ENCODE data around the gene DLG4.

The DLG4 gene

DNA sequence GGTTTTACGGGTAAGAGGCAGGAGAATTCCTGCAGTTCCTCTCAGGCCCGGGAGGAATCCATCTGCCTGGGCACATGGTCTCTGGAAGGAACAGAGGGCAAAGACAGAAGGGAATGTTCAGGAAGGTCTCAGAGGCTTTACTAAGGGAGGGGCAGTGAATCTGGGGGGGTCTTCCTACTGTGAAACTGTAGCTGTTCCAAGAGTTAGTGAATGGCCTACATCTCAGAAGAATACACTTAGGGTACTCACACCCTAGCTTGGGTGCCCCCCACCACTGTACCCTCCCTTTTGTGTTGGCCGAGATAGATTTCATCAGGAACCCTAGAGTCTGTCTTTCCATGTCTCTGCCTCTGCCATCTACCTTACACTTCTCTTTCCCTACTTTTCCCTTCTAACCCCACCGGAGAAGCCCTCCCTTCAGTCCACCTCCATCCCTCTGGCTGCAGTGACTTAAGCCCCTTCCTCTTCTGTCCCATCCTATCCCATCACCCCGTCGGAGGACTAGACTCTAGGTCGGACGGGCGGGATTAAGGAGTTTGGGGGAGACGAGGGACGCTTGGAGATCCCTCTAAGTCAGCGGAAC, 316 bp downstream of the DLG4 start:
- H3K4me3 ChIP-seq (ENCODE audit: low read depth, low read length), result peak overlapping the region; percentile 72
- peaks cover 14% of the 10 kb centered on the region for H3K36me3 ChIP-seq
- no peaks in the 10 kb centered on the region for H3K27me3 ChIP-seq
- no peak for DNase-seq
- peaks cover 8% of the 10 kb centered on the region; the same call in 1 of the 2 replicates for H3K4me1 ChIP-seq
- no peaks in the 10 kb centered on the region for H3K9me3 ChIP-seq
- TF ChIP-seq, protein P1, sequence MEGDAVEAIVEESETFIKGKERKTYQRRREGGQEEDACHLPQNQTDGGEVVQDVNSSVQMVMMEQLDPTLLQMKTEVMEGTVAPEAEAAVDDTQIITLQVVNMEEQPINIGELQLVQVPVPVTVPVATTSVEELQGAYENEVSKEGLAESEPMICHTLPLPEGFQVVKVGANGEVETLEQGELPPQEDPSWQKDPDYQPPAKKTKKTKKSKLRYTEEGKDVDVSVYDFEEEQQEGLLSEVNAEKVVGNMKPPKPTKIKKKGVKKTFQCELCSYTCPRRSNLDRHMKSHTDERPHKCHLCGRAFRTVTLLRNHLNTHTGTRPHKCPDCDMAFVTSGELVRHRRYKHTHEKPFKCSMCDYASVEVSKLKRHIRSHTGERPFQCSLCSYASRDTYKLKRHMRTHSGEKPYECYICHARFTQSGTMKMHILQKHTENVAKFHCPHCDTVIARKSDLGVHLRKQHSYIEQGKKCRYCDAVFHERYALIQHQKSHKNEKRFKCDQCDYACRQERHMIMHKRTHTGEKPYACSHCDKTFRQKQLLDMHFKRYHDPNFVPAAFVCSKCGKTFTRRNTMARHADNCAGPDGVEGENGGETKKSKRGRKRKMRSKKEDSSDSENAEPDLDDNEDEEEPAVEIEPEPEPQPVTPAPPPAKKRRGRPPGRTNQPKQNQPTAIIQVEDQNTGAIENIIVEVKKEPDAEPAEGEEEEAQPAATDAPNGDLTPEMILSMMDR (IDR thresholded peaks at IDR 0.05; ENCODE audit: low read depth, low read length), result no peak

DNA sequence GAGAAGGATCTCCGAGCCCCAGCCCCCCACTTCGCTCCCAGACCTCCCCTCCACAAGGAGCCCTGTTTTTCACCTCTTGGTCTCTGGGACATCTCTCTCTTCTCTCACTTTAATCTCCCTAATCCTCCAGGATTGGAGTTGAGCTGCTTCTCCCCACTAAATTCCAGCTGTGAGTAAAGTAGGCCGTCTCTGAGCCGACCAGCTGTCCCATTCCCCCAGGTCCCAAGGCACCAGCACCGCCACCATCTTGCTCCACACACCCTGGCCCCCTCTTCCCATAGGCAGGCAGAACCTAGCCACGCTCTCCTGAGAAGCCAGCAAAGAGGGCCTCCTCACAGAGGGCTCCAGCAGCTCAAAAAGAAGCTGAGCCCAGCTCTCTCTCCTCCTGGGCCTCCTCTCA, 878 bp downstream of the DLG4 start:
- peaks cover 8% of the 10 kb centered on the region; the same call in 1 of the 2 replicates for H3K4me1 ChIP-seq
- H3K27me3 ChIP-seq, result no peaks in the 10 kb centered on the region
- peaks cover 10% of the 10 kb centered on the region for H3K36me3 ChIP-seq
- H3K9me3 ChIP-seq, result no peaks in the 10 kb centered on the region
- no peak for DNase-seq
- H3K4me3 ChIP-seq (ENCODE audit: low read depth, low read length), result no peak overlapping the region
- TF ChIP-seq, protein P1 (IDR thresholded peaks at IDR 0.05; ENCODE audit: low read depth, low read length), result no peak

DNA sequence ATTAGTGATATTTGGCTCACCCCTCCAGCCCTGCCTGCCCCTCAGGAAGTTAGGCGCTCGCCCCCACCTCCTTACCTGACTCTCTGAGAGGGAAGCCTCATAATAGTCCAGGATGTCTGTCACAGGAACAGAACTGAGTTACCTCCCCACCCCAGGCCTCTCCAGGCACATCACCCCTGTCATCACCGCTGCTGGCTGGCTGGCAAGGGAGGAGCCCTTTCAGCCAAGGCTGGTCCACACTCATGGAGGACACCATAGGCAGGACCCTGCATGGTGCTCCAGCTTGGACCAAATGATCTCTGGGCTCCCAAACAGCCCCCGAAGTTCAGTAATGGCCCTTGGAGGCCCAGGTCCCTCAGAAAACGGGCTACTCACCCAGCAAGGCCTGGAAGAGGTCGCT, 1.5 kb downstream of the DLG4 start:
- no peak overlapping the region for H3K4me3 ChIP-seq (ENCODE audit: low read depth, low read length)
- no peaks in the 10 kb centered on the region for H3K27me3 ChIP-seq
- peaks cover 8% of the 10 kb centered on the region; the same call in 1 of the 2 replicates for H3K4me1 ChIP-seq
- no peaks in the 10 kb centered on the region for H3K9me3 ChIP-seq
- no peak for DNase-seq
- H3K36me3 ChIP-seq, result peaks cover 4% of the 10 kb centered on the region
- TF ChIP-seq, protein P1 (IDR thresholded peaks at IDR 0.05; ENCODE audit: low read depth, low read length), result no peak

GRCh38 chr17:7217113-7217987, 2.3 kb downstream of the DLG4 start:
- TF ChIP-seq, protein P1 (IDR thresholded peaks at IDR 0.05; ENCODE audit: low read depth, low read length), result no peak
- Histone ChIP-seq H3K9me3 (no peaks in the 10 kb centered on the region), H3K4me3 (ENCODE audit: low read depth, low read length) (peak overlapping the region; percentile 37), H3K27me3 (no peaks in the 10 kb centered on the region), H3K36me3 (no peaks in the 10 kb centered on the region), H3K4me1 (peaks cover 8% of the 10 kb centered on the region; the same call in 1 of the 2 replicates)
- DNase-seq, result peak; percentile 31

DNA sequence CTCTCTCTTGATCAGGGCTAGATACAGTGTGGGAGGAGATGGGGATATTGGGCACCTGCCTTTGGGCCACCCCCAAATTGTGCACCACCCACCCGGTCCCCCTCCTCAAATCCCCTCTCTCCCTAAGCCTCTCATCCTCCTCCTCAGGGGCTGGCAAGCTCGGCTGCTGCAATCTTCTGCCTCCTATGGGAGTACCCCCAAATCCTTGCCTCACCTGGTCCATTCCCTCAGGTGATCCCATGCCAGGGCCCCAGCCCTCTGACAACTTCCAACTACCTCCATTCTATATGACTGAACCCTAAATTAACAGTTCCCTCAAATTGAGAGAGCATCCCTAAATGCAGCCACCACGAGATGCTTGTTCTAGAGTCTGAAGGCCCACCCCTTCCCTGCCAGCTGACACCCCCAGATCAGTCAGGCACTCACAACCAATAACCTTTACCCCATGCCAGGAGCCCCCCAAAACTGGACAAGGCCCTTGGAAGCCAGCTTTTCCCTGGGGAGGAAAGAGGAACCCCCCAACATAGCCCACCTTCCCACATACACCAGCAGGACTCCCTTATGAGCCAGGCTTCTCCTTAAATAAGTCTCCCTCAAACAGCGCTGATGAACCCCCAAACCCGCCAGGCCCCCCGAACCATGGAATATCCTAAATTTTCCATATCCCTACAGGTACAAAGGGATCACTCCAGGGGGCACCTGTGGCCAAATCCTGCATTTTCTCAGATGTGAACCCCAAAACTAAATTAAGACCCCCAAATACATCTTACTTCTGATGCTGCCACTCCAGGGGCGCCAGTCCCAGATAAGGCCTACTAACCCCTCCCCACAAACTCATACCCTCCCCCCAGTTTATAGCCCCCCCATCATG, 3.2 kb downstream of the DLG4 start:
- TF ChIP-seq, protein P1 (IDR thresholded peaks at IDR 0.05; ENCODE audit: low read depth, low read length), result no peak
- peak overlapping the region; percentile 37 for H3K4me3 ChIP-seq (ENCODE audit: low read depth, low read length)
- DNase-seq, result no peak
- no peaks in the 10 kb centered on the region for H3K9me3 ChIP-seq
- H3K36me3 ChIP-seq, result no peaks in the 10 kb centered on the region
- H3K27me3 ChIP-seq, result no peaks in the 10 kb centered on the region
- peaks cover 8% of the 10 kb centered on the region; the same call in 1 of the 2 replicates for H3K4me1 ChIP-seq

Measured in BE2C (cell line).